ENCODE results near the gene LRCOL1.

LRCOL1 gene

GRCh38 chr12:132576701-132577100 lies 33.7 kb downstream of the LRCOL1 start:
- Histone ChIP-seq H3K9me2 (replicated peaks; ENCODE audit: control insufficient read depth, low read length) (no peaks in the 10 kb centered on the region), H3K4me1 (ENCODE audit: control insufficient read depth, low read length) (no peaks in the 10 kb centered on the region), H3K27ac (ENCODE audit: low read depth, low read length) (no peak overlapping the region), H3K36me3 (ENCODE audit: control insufficient read depth, low read length) (peaks cover 36% of the 10 kb centered on the region), H3K79me2 (ENCODE audit: control insufficient read depth, low read length) (no peaks in the 10 kb centered on the region), H3K4me3 (ENCODE audit: low read length) (no peak overlapping the region), H3K4me2 (ENCODE audit: low read length) (no peak overlapping the region), H3K27me3 (ENCODE audit: control insufficient read depth, low read length) (no peaks in the 10 kb centered on the region), H4K20me1 (ENCODE audit: control insufficient read depth, insufficient read depth, low read depth, low read length) (no peaks in the 10 kb centered on the region), H3F3A (ENCODE audit: control insufficient read depth, insufficient read depth) (no peaks in the 10 kb centered on the region), H3K9me3 (ENCODE audit: control insufficient read depth, insufficient read depth, low read length) (no peaks in the 10 kb centered on the region)
- TF ChIP-seq CTCF (IDR thresholded peaks at IDR 0.05; ENCODE audit: low read depth, low read length, poor library complexity, severe bottlenecking) (no peak), EZH2phosphoT487 (IDR thresholded peaks at IDR 0.05; ENCODE audit: borderline replicate concordance, low read length) (no peak)

GRCh38 chr12:132575661-132576060 lies 34.7 kb downstream of the LRCOL1 start:
- Histone ChIP-seq H3K27ac (ENCODE audit: low read depth, low read length) (no peak overlapping the region), H3K4me3 (ENCODE audit: low read length) (no peak overlapping the region), H3K36me3 (ENCODE audit: control insufficient read depth, low read length) (peaks cover 36% of the 10 kb centered on the region), H4K20me1 (ENCODE audit: control insufficient read depth, insufficient read depth, low read depth, low read length) (no peaks in the 10 kb centered on the region), H3K4me2 (ENCODE audit: low read length) (no peak overlapping the region), H3K27me3 (ENCODE audit: control insufficient read depth, low read length) (no peaks in the 10 kb centered on the region), H3F3A (ENCODE audit: control insufficient read depth, insufficient read depth) (no peaks in the 10 kb centered on the region), H3K9me3 (ENCODE audit: control insufficient read depth, insufficient read depth, low read length) (no peaks in the 10 kb centered on the region), H3K9me2 (replicated peaks; ENCODE audit: control insufficient read depth, low read length) (no peaks in the 10 kb centered on the region), H3K79me2 (ENCODE audit: control insufficient read depth, low read length) (no peaks in the 10 kb centered on the region), H3K4me1 (ENCODE audit: control insufficient read depth, low read length) (no peaks in the 10 kb centered on the region)
- no peak for TF ChIP-seq EZH2phosphoT487 (IDR thresholded peaks at IDR 0.05; ENCODE audit: borderline replicate concordance, low read length)
- TF ChIP-seq CTCF (IDR thresholded peaks at IDR 0.05; ENCODE audit: low read depth, low read length, poor library complexity, severe bottlenecking), result no peak

GRCh38 chr12:132574271-132574996 lies 35.9 kb downstream of the LRCOL1 start:
- no peaks in the 10 kb centered on the region for H3K27me3 ChIP-seq (ENCODE audit: control insufficient read depth, low read length)
- no peaks in the 10 kb centered on the region for H3K9me2 ChIP-seq (replicated peaks; ENCODE audit: control insufficient read depth, low read length)
- no peaks in the 10 kb centered on the region for H3K79me2 ChIP-seq (ENCODE audit: control insufficient read depth, low read length)
- H3K4me1 ChIP-seq (ENCODE audit: control insufficient read depth, low read length), result no peaks in the 10 kb centered on the region
- no peak overlapping the region for H3K4me2 ChIP-seq (ENCODE audit: low read length)
- H3K9me3 ChIP-seq (ENCODE audit: control insufficient read depth, insufficient read depth, low read length), result no peaks in the 10 kb centered on the region
- no peak for TF ChIP-seq EZH2phosphoT487 (IDR thresholded peaks at IDR 0.05; ENCODE audit: borderline replicate concordance, low read length)
- no peak for TF ChIP-seq CTCF (IDR thresholded peaks at IDR 0.05; ENCODE audit: low read depth, low read length, poor library complexity, severe bottlenecking)
- no peak overlapping the region for H3K27ac ChIP-seq (ENCODE audit: low read depth, low read length)
- H3K36me3 ChIP-seq (ENCODE audit: control insufficient read depth, low read length), result peaks cover 36% of the 10 kb centered on the region
- no peak overlapping the region for H3K4me3 ChIP-seq (ENCODE audit: low read length)
- H4K20me1 ChIP-seq (ENCODE audit: control insufficient read depth, insufficient read depth, low read depth, low read length), result no peaks in the 10 kb centered on the region
- no peaks in the 10 kb centered on the region for H3F3A ChIP-seq (ENCODE audit: control insufficient read depth, insufficient read depth)

Measured in DOHH2 (cell line).